Islet of Langerhans (tissue), 1 donor: ENCODE data around the gene GFRA1.

ENCODE experiments used
- FAIRE-seq: peaks from one replicate; lab custom pipeline; 2011; peaks lifted over from hg19 to GRCh38; lab: Jason Lieb, UNC

Gene GFRA1

GRCh38 chr10:116272440-116273283 is at the start of gene GFRA1:
Gene GFRA1, minus strand, starts transcription at chr10:116273206. Its CDS starts 1,177 bp downstream, at chr10:116272029.
- FAIRE-seq = no peak

GRCh38 chr10:116316503-116316902 is 43.5 kb upstream of the GFRA1 start:
- FAIRE-seq = no peak

- FAIRE-seq = no peak
These were observed 39.5 kb upstream of the GFRA1 start for GRCh38 chr10:116312548-116312947.

- FAIRE-seq = no peak
These were observed 38.9 kb upstream of the GFRA1 start for GRCh38 chr10:116311706-116312490.

- no peak for FAIRE-seq
These were observed 38.0 kb upstream of the GFRA1 start for GRCh38 chr10:116311016-116311415.

GRCh38 chr10:116307455-116307854 is 34.4 kb upstream of the GFRA1 start:
- FAIRE-seq = no peak

GRCh38 chr10:116306847-116307246 is 33.8 kb upstream of the GFRA1 start:
- no peak for FAIRE-seq

GRCh38 chr10:116304923-116305322 is 31.9 kb upstream of the GFRA1 start:
- FAIRE-seq = no peak

GRCh38 chr10:116300542-116300941 is 27.5 kb upstream of the GFRA1 start:
- FAIRE-seq = no peak

- FAIRE-seq = no peak
These were observed 25.6 kb upstream of the GFRA1 start for GRCh38 chr10:116298586-116298985.

- no peak for FAIRE-seq
These were observed 23.3 kb upstream of the GFRA1 start for GRCh38 chr10:116296291-116296721.

GRCh38 chr10:116292493-116292892 is 19.5 kb upstream of the GFRA1 start:
- no peak for FAIRE-seq

- no peak for FAIRE-seq
These were observed 16.6 kb upstream of the GFRA1 start for GRCh38 chr10:116289652-116290051.

GRCh38 chr10:116287906-116288501 is 15.0 kb upstream of the GFRA1 start:
- peak; percentile 100 for FAIRE-seq

- no peak for FAIRE-seq
These were observed 13.7 kb upstream of the GFRA1 start for GRCh38 chr10:116286626-116287200.

GRCh38 chr10:116281775-116282174 is 8.8 kb upstream of the GFRA1 start:
- no peak for FAIRE-seq

GRCh38 chr10:116278846-116279245 is 5.8 kb upstream of the GFRA1 start:
- no peak for FAIRE-seq

GRCh38 chr10:116276981-116277380 is 4.0 kb upstream of the GFRA1 start:
- no peak for FAIRE-seq

- FAIRE-seq = no peak
These were observed 1.3 kb upstream of the GFRA1 start for GRCh38 chr10:116274064-116274904.

- no peak for FAIRE-seq
These were observed 1.2 kb downstream of the GFRA1 start for GRCh38 chr10:116271593-116272439.
